Dermis blood vessel endothelial cell (primary cell): ENCODE measurements around the gene EPHB1. TPM values are rescaled to one million over a fixed set of nuclear protein-coding genes. Genes with fewer than 3 reads are reported as not detected.
"Not testable (repeated sequence)": the region's sequence is repeated elsewhere in the genome, so short reads cannot be mapped to it uniquely, and the experiment has no call there.

ENCODE experiments used
- DNase-seq: peaks from one replicate; pipeline ENCODE4 v3.0.0; 2010
- total RNA-seq: library from RNA; depleted of rRNA; stranded (reverse); fragments of >200 nt; gene quantifications from 2 replicates; pipeline ENCODE4 v1.2.3, GENCODE V29; 2014

Gene EPHB1
- total RNA-seq, 1 donor from 2014 or later, result 6.5 TPM

- DNase-seq, result no peak
Measured at GRCh38 chr3:135009014-135009413, 214.0 kb downstream of the EPHB1 start.

- no peak for DNase-seq
Measured at GRCh38 chr3:135012101-135012500, 217.0 kb downstream of the EPHB1 start.

- DNase-seq, result no peak
Measured at GRCh38 chr3:135013206-135013605, 218.1 kb downstream of the EPHB1 start.

- DNase-seq, result no peak
Measured at GRCh38 chr3:135014566-135014965, 219.5 kb downstream of the EPHB1 start.

GRCh38 chr3:135017003-135017893, 222.2 kb downstream of the EPHB1 start:
- DNase-seq, result no peak

GRCh38 chr3:135018149-135018923, 223.3 kb downstream of the EPHB1 start:
- no peak for DNase-seq

GRCh38 chr3:135020181-135020580, 225.1 kb downstream of the EPHB1 start:
- DNase-seq, result no peak

GRCh38 chr3:135023996-135024658, 229.1 kb downstream of the EPHB1 start:
- no peak for DNase-seq

GRCh38 chr3:135030768-135031615, 235.9 kb downstream of the EPHB1 start:
- DNase-seq, result not testable (repeated sequence)

- DNase-seq, result no peak
Measured at GRCh38 chr3:135033737-135034136, 238.7 kb downstream of the EPHB1 start.

- DNase-seq, result no peak
Measured at GRCh38 chr3:135034291-135034768, 239.3 kb downstream of the EPHB1 start.

GRCh38 chr3:135034891-135035440, 239.9 kb downstream of the EPHB1 start:
- DNase-seq, result no peak

GRCh38 chr3:135038186-135038585, 243.1 kb downstream of the EPHB1 start:
- DNase-seq, result no peak

- DNase-seq, result not testable (repeated sequence)
Measured at GRCh38 chr3:135039536-135039935, 244.5 kb downstream of the EPHB1 start.

GRCh38 chr3:135040321-135041240, 245.5 kb downstream of the EPHB1 start:
- DNase-seq, result no peak

GRCh38 chr3:135041601-135042000, 246.5 kb downstream of the EPHB1 start:
- no peak for DNase-seq

- no peak for DNase-seq
Measured at GRCh38 chr3:135047061-135047460, 252.0 kb downstream of the EPHB1 start.

GRCh38 chr3:135050536-135050935, 255.5 kb downstream of the EPHB1 start:
- DNase-seq, result no peak

- no peak for DNase-seq
Measured at GRCh38 chr3:135051409-135051973, 256.4 kb downstream of the EPHB1 start.

GRCh38 chr3:135055449-135055848, 260.4 kb downstream of the EPHB1 start:
- DNase-seq, result no peak
